ENCODE results near the gene ABI3BP. TPM values are rescaled to one million over a fixed set of nuclear protein-coding genes. Genes with fewer than 3 reads are reported as not detected.

The ABI3BP gene
- total RNA-seq, 1 experiment from 2014 or later, result 0.74 TPM

- DNase-seq (ENCODE audit: low spot score) (no peak), ATAC-seq (no peak)
- Mint-ChIP-seq H3K9me3 (peaks cover 5% of the 10 kb centered on the region; the same call in 1 of the 2 replicates), H3K36me3 (0 out of 2 replicates have a peak, but pooled peaks cover 3% of the 10 kb centered on the region), H3K4me3 (no peak overlapping the region), H3K27ac (no peak overlapping the region), H3K27me3 (ENCODE audit: low read depth) (no peaks in the 10 kb centered on the region), H3K4me1 (peaks cover 2% of the 10 kb centered on the region; the same call in 1 of the 2 replicates)
- ChIA-PET CTCF (interaction anchor here (0.7 to 2.1 kb wide), 15 partner anchors 8 to 606 kb away, joined by 3 to 12 read pairs (median 4); no protein-coding TSS in a partner anchor), POLR2A (no interaction called here)
- no peak for TF ChIP-seq CREM (CRISPR knock-in tag; IDR thresholded peaks at IDR 0.05)
- TF ChIP-seq CTCF (IDR thresholded peaks at IDR 0.05), result no peak
- no peak for TF ChIP-seq ZNF416 (CRISPR knock-in tag; IDR thresholded peaks at IDR 0.05)
- TF ChIP-seq HMGA2 (CRISPR knock-in tag; IDR thresholded peaks at IDR 0.05), result no peak
- no peak for TF ChIP-seq ZNF396 (CRISPR knock-in tag; IDR thresholded peaks at IDR 0.05; ENCODE audit: borderline replicate concordance)
- TF ChIP-seq ZNF281 (CRISPR knock-in tag; IDR thresholded peaks at IDR 0.05), result no peak
- TF ChIP-seq ZSCAN18 (CRISPR knock-in tag; IDR thresholded peaks at IDR 0.05), result no peak
These were observed 217.0 kb downstream of the ABI3BP start for GRCh38 chr3:100776097-100776729.

- Mint-ChIP-seq H3K27ac (no peak overlapping the region), H3K4me1 (peaks cover 4% of the 10 kb centered on the region; the same call in 1 of the 2 replicates), H3K9me3 (peaks cover 5% of the 10 kb centered on the region; the same call in 1 of the 2 replicates), H3K27me3 (ENCODE audit: low read depth) (no peaks in the 10 kb centered on the region), H3K36me3 (0 out of 2 replicates have a peak, but pooled peaks cover 3% of the 10 kb centered on the region), H3K4me3 (no peak overlapping the region)
- no peak for TF ChIP-seq ZNF232 (CRISPR knock-in tag; IDR thresholded peaks at IDR 0.05)
- TF ChIP-seq NFYB (CRISPR knock-in tag; conservative IDR thresholded peaks at IDR 0.05; ENCODE audit: low read depth), result no peak
- no peak for TF ChIP-seq ZNF425 (CRISPR knock-in tag; conservative IDR thresholded peaks at IDR 0.05)
- TF ChIP-seq TP53 (CRISPR knock-in tag; IDR thresholded peaks at IDR 0.05), result no peak
- no peak for TF ChIP-seq ATF6 (CRISPR knock-in tag; IDR thresholded peaks at IDR 0.05)
- no peak for TF ChIP-seq TCF7 (CRISPR knock-in tag; IDR thresholded peaks at IDR 0.05; ENCODE audit: low read depth)
- no peak for TF ChIP-seq ZNF423 (CRISPR knock-in tag; IDR thresholded peaks at IDR 0.05)
- no peak for TF ChIP-seq GABPB1 (CRISPR knock-in tag; IDR thresholded peaks at IDR 0.05)
- no peak for TF ChIP-seq PREB (CRISPR knock-in tag; IDR thresholded peaks at IDR 0.05; ENCODE audit: borderline replicate concordance)
- TF ChIP-seq SMAD4 (CRISPR knock-in tag; IDR thresholded peaks at IDR 0.05), result no peak
- TF ChIP-seq IRF1 (CRISPR knock-in tag; IDR thresholded peaks at IDR 0.05), result no peak
- no peak for TF ChIP-seq ATF2 (CRISPR knock-in tag; IDR thresholded peaks at IDR 0.05; ENCODE audit: borderline replicate concordance, low read depth)
- ChIA-PET CTCF (no interaction called here), POLR2A (no interaction called here)
- DNase-seq (ENCODE audit: low spot score), result no peak
- ATAC-seq, result no peak
These were observed 217.6 kb downstream of the ABI3BP start for GRCh38 chr3:100775669-100776068.
